GM12875 (cell line): Measurements from ENCODE around the gene RPUSD4.

Experiments used
- H3K4me3 ChIP-seq: one replicate; pipeline ENCODE4 v1.5.1; 2011; ENCODE audit warnings: low read depth, low read length, control low read depth
- CTCF ChIP-seq: IDR thresholded peaks from 2 replicates; pipeline ENCODE4 v1.5.1; 2011; ENCODE audit warnings: low read depth, mild to moderate bottlenecking, control low read depth, inconsistent platforms, low read length, moderate library complexity, borderline replicate concordance; ENCODE audit not compliant: insufficient read depth

The RPUSD4 gene

GRCh38 chr11:126156814-126157213, 54.6 kb downstream of the RPUSD4 start:
- TF ChIP-seq CTCF = no peak

GRCh38 chr11:126155402-126156187, 55.9 kb downstream of the RPUSD4 start:
- TF ChIP-seq CTCF = no peak
- H3K4me3 ChIP-seq = no peak overlapping the region

More at GRCh38 chr11:126156814-126157213, 54.6 kb downstream of the RPUSD4 start:
- no peak overlapping the region for H3K4me3 ChIP-seq

GRCh38 chr11:126154691-126155090, 56.8 kb downstream of the RPUSD4 start:
- no peak overlapping the region for H3K4me3 ChIP-seq
- no peak for TF ChIP-seq CTCF

- no peak for TF ChIP-seq CTCF
- H3K4me3 ChIP-seq = no peak overlapping the region
Measured at GRCh38 chr11:126153972-126154371, 57.5 kb downstream of the RPUSD4 start.

GRCh38 chr11:126153006-126153405, 58.4 kb downstream of the RPUSD4 start:
- no peak for TF ChIP-seq CTCF

GRCh38 chr11:126152586-126152985, 58.9 kb downstream of the RPUSD4 start:
- no peak overlapping the region for H3K4me3 ChIP-seq
- no peak for TF ChIP-seq CTCF

More at GRCh38 chr11:126153006-126153405, 58.4 kb downstream of the RPUSD4 start:
- no peak overlapping the region for H3K4me3 ChIP-seq

- no peak overlapping the region for H3K4me3 ChIP-seq
- no peak for TF ChIP-seq CTCF
Measured at GRCh38 chr11:126152152-126152551, 59.3 kb downstream of the RPUSD4 start.
